Measurements from ENCODE around the gene DNAJB14.

Gene DNAJB14

GRCh38 chr4:99945718-99946355 is 581 bp downstream of the DNAJB14 start:
- TF ChIP-seq CTCF (IDR thresholded peaks at IDR 0.05; ENCODE audit: low read depth, low read length, missing control alignments): no peak
- no peak for DNase-seq (ENCODE audit: extremely low read depth, low read depth)
- peak overlapping the region; percentile 95 for H3K4me3 ChIP-seq (replicated peaks; ENCODE audit: low read depth, low read length)

- no peak overlapping the region for H3K4me3 ChIP-seq (replicated peaks; ENCODE audit: low read depth, low read length)
- no peak for DNase-seq (ENCODE audit: extremely low read depth, low read depth)
- no peak for TF ChIP-seq CTCF (IDR thresholded peaks at IDR 0.05; ENCODE audit: low read depth, low read length, missing control alignments)
Measured at GRCh38 chr4:99943904-99944437, 2.4 kb downstream of the DNAJB14 start.

- TF ChIP-seq CTCF (IDR thresholded peaks at IDR 0.05; ENCODE audit: low read depth, low read length, missing control alignments): no peak
- no peak for DNase-seq (ENCODE audit: extremely low read depth, low read depth)
Measured at GRCh38 chr4:99938243-99938753, 8.1 kb downstream of the DNAJB14 start.

GRCh38 chr4:99934891-99935290 is 11.5 kb downstream of the DNAJB14 start:
- no peak for DNase-seq (ENCODE audit: extremely low read depth, low read depth)
- H3K4me3 ChIP-seq (replicated peaks; ENCODE audit: low read depth, low read length): no peak overlapping the region
- TF ChIP-seq CTCF (IDR thresholded peaks at IDR 0.05; ENCODE audit: low read depth, low read length, missing control alignments): no peak

More at GRCh38 chr4:99938243-99938753, 8.1 kb downstream of the DNAJB14 start:
- no peak overlapping the region for H3K4me3 ChIP-seq (replicated peaks; ENCODE audit: low read depth, low read length)

GRCh38 chr4:99927566-99927965 is 18.9 kb downstream of the DNAJB14 start:
- H3K4me3 ChIP-seq (replicated peaks; ENCODE audit: low read depth, low read length): no peak overlapping the region
- no peak for DNase-seq (ENCODE audit: extremely low read depth, low read depth)
- no peak for TF ChIP-seq CTCF (IDR thresholded peaks at IDR 0.05; ENCODE audit: low read depth, low read length, missing control alignments)

GRCh38 chr4:99921174-99921573 is 25.2 kb downstream of the DNAJB14 start:
- no peak for TF ChIP-seq CTCF (IDR thresholded peaks at IDR 0.05; ENCODE audit: low read depth, low read length, missing control alignments)
- DNase-seq (ENCODE audit: extremely low read depth, low read depth): no peak
- H3K4me3 ChIP-seq (replicated peaks; ENCODE audit: low read depth, low read length): no peak overlapping the region
